ENCODE measurements around the gene NAIP. TPM values are rescaled to one million over a fixed set of nuclear protein-coding genes. Genes with fewer than 3 reads are reported as not detected.
"Not testable (repeated sequence)": the region's sequence is repeated elsewhere in the genome, so short reads cannot be mapped to it uniquely, and the experiment has no call there.

NAIP gene
- total RNA-seq (2021; fragmentation: NEBNext Ultra II Directional; extraction: Animal tissue kit (Norgen Biotek cat#: 25700)) (4.4 and 4.7 TPM in 2 replicates), polyA plus RNA-seq (2011; rRNA removed) (1.7 and 2.1 TPM in 2 replicates), polyA minus RNA-seq (2011; rRNA and poly(A)+ RNA removed) (3.1 and 3.3 TPM in 2 replicates)
- polyA plus RNA-seq (2011; cell fraction: cytosol; rRNA removed): 2.6 TPM
- polyA plus RNA-seq (2011; cell fraction: nucleus; rRNA removed): 4.4 TPM
- 3.4 to 4.5 TPM (median 3.6 TPM) in 4 replicates for polyA plus RNA-seq (2012, experiment 1 of 2)
- polyA plus RNA-seq (2012, experiment 2 of 2): 0.60 TPM
- 2.5 TPM for polyA plus RNA-seq (2013, experiment 1 of 2)
- 2.3 TPM for polyA plus RNA-seq (2013, experiment 2 of 2)
- polyA minus RNA-seq (2011; cell fraction: cytosol; rRNA and poly(A)+ RNA removed): 1.8 TPM
- 8.8 TPM for polyA minus RNA-seq (2011; cell fraction: nucleus; rRNA and poly(A)+ RNA removed)
- long read RNA-seq, experiment 1, full-length matches to known transcripts: 1 of 1 reads
- long read RNA-seq, experiment 1, partial matches to known transcripts: 0 of 1 reads
- long read RNA-seq, experiment 1, other reads (novel, unspliced or antisense): 0 of 1 reads
- long read RNA-seq, experiment 2, partial matches to known transcripts: 0 of 1 reads
- long read RNA-seq, experiment 2, other reads (novel, unspliced or antisense): 1 of 1 reads

- H2BK15ac ChIP-seq (ENCODE audit: low read length); H3K9me3 ChIP-seq (ENCODE audit: insufficient read depth in 2 of 2, low read depth in 1 of 2, low read length in 1 of 2); H2AK5ac ChIP-seq (ENCODE audit: low read depth, low read length); H3K14ac ChIP-seq (ENCODE audit: insufficient read length); H4K8ac ChIP-seq (ENCODE audit: extremely low read depth, insufficient read depth, low read length); H2BK20ac ChIP-seq (ENCODE audit: low read length); H3K56ac ChIP-seq (replicated peaks; ENCODE audit: insufficient read length, low read depth, low read length); POLR2A ChIA-PET (ENCODE audit: partially characterized antibody); H3K79me2 ChIP-seq (ENCODE audit: control insufficient read depth in 1 of 2, insufficient read depth in 2 of 2, low read length in 2 of 2); H4K20me1 ChIP-seq (replicated peaks in 1 of 2; ENCODE audit: control insufficient read depth in 1 of 2, insufficient read depth in 2 of 2, low read length in 2 of 2); H3K36me3 ChIP-seq (ENCODE audit: control insufficient read depth in 2 of 4, insufficient read depth in 4 of 4, low read length in 3 of 4); H3K4ac ChIP-seq (replicated peaks; ENCODE audit: insufficient read length, low read depth, low read length); H3K4me2 ChIP-seq (ENCODE audit: insufficient read depth in 1 of 2, low read depth in 2 of 2, low read length in 2 of 2); H3K23me2 ChIP-seq (ENCODE audit: low read depth, low read length); DNase-seq (ENCODE audit: low read depth in 1 of 2, low spot score in 2 of 2); FAIRE-seq; H3K4me1 ChIP-seq (replicated peaks in 1 of 4; ENCODE audit: control insufficient read depth in 3 of 4, insufficient read depth in 4 of 4, low read length in 3 of 4); H2BK5ac ChIP-seq (ENCODE audit: low read depth, low read length); H3K27me3 ChIP-seq (replicated peaks in 1 of 4; ENCODE audit: control insufficient read depth in 3 of 4, extremely low read depth in 1 of 4, insufficient read depth in 3 of 4, low read length in 3 of 4); H2BK12ac ChIP-seq (ENCODE audit: low read depth, low read length); H2AFZ ChIP-seq (ENCODE audit: low read length); H4K91ac ChIP-seq (replicated peaks; ENCODE audit: insufficient read length, low read length); H3K18ac ChIP-seq (ENCODE audit: extremely low read depth, low read length); H3K23ac ChIP-seq (ENCODE audit: insufficient read length); H3K9ac ChIP-seq (replicated peaks in 1 of 4; ENCODE audit: extremely low read depth in 1 of 4, low read depth in 3 of 4, low read length in 3 of 4); CTCF ChIA-PET (ENCODE audit: partially characterized antibody); H3K79me1 ChIP-seq (ENCODE audit: low read depth, low read length); H2BK120ac ChIP-seq (replicated peaks; ENCODE audit: low read depth, low read length); H3K27ac ChIP-seq (ENCODE audit: low read depth, low read length); H3K4me3 ChIP-seq (ENCODE audit: extremely low read depth in 1 of 4, insufficient read depth in 2 of 4, low read depth in 3 of 4, low read length in 4 of 4); H4K5ac ChIP-seq (ENCODE audit: insufficient read length, low read depth, low read length): not testable (repeated sequence)
- no CpG with 5 or more reads among the region's 8 CpGs for WGBS, 2 experiments (ENCODE audit: extremely low coverage in 1 of 2, insufficient coverage in 1 of 2, insufficient read length in 1 of 2, insufficient replicate concordance in 2 of 2, low coverage in 1 of 2, low lambda C conversion rate in 2 of 2, missing lambda C conversion rate in 1 of 2)
Observed at GRCh38 chr5:71025289-71025953, at the start of gene NAIP. TSS of gene NAIP (minus strand) at chr5:71025339. CDS start at chr5:71012915, 12,424 bp downstream.

Measured in H1 (cell line).